ENCODE data around the gene ITPRID1.
"Not testable (repeated sequence)": the region's sequence is repeated elsewhere in the genome, so short reads cannot be mapped to it uniquely, and the experiment has no call there.

ITPRID1 gene

GRCh38 chr7:31517513-31517912 lies 3.6 kb downstream of the ITPRID1 start:
- DNase-seq = no peak

- DNase-seq = no peak
Observed at GRCh38 chr7:31518766-31519165, 4.9 kb downstream of the ITPRID1 start.

GRCh38 chr7:31521336-31522010 lies 7.6 kb downstream of the ITPRID1 start:
- no peak for DNase-seq

- DNase-seq = no peak
Observed at GRCh38 chr7:31526864-31527263, 13.0 kb downstream of the ITPRID1 start.

- DNase-seq = no peak
Observed at GRCh38 chr7:31529103-31529502, 15.2 kb downstream of the ITPRID1 start.

- DNase-seq = not testable (repeated sequence)
Observed at GRCh38 chr7:31540651-31541185, 26.8 kb downstream of the ITPRID1 start.

GRCh38 chr7:31545549-31545948 lies 31.7 kb downstream of the ITPRID1 start:
- DNase-seq = no peak

GRCh38 chr7:31549611-31550010 lies 35.7 kb downstream of the ITPRID1 start:
- no peak for DNase-seq

GRCh38 chr7:31550432-31550831 lies 36.5 kb downstream of the ITPRID1 start:
- DNase-seq = no peak

- DNase-seq = peak; percentile 93
Observed at GRCh38 chr7:31553661-31554081, 39.8 kb downstream of the ITPRID1 start.

- no peak for DNase-seq
Observed at GRCh38 chr7:31562002-31562401, 48.1 kb downstream of the ITPRID1 start.

- DNase-seq = no peak
Observed at GRCh38 chr7:31563522-31563921, 49.6 kb downstream of the ITPRID1 start.

GRCh38 chr7:31563951-31564350 lies 50.1 kb downstream of the ITPRID1 start:
- no peak for DNase-seq

GRCh38 chr7:31564661-31565060 lies 50.8 kb downstream of the ITPRID1 start:
- DNase-seq = no peak

- DNase-seq = no peak
Observed at GRCh38 chr7:31569528-31569927, 55.6 kb downstream of the ITPRID1 start.

- no peak for DNase-seq
Observed at GRCh38 chr7:31583526-31583925, 69.6 kb downstream of the ITPRID1 start.

GRCh38 chr7:31583942-31584341 lies 70.1 kb downstream of the ITPRID1 start:
- no peak for DNase-seq

- DNase-seq = no peak
Observed at GRCh38 chr7:31595390-31595789, 81.5 kb downstream of the ITPRID1 start.

GRCh38 chr7:31602041-31602625 lies 88.2 kb downstream of the ITPRID1 start:
- DNase-seq = no peak

GRCh38 chr7:31603046-31603445 lies 89.2 kb downstream of the ITPRID1 start:
- DNase-seq = no peak

- DNase-seq = no peak
Observed at GRCh38 chr7:31613604-31614003, 99.7 kb downstream of the ITPRID1 start.

- no peak for DNase-seq
Observed at GRCh38 chr7:31633467-31633866, 119.6 kb downstream of the ITPRID1 start.

- DNase-seq = peak; percentile 72
Observed at GRCh38 chr7:31633894-31634494, 120.1 kb downstream of the ITPRID1 start.

GRCh38 chr7:31640381-31640780 lies 126.5 kb downstream of the ITPRID1 start:
- no peak for DNase-seq
